Osteocyte (in vitro differentiated cells): ENCODE results near the gene KRT5. TPM values are rescaled to one million over a fixed set of nuclear protein-coding genes. Genes with fewer than 3 reads are reported as not detected.

Experiments used
- DNase-seq: peaks from one replicate; pipeline ENCODE4 v3.0.0; 2021; ENCODE audit warnings: mixed read lengths; ENCODE audit not compliant: unreplicated experiment; ENCODE audit errors: extremely low spot score
- H3K27ac Mint-ChIP-seq: one replicate; pipeline ENCODE4 v1.8.0; 2021; ENCODE audit warnings: mild to moderate bottlenecking, mixed read lengths; ENCODE audit not compliant: unreplicated experiment
- H3K27me3 Mint-ChIP-seq: one replicate; pipeline ENCODE4 v1.8.0; 2021; ENCODE audit warnings: mixed read lengths; ENCODE audit not compliant: unreplicated experiment
- H3K36me3 Mint-ChIP-seq: one replicate; pipeline ENCODE4 v1.8.0; 2021; ENCODE audit warnings: mixed read lengths; ENCODE audit not compliant: unreplicated experiment
- H3K4me1 Mint-ChIP-seq: one replicate; pipeline ENCODE4 v1.8.0; 2021; ENCODE audit warnings: mixed read lengths; ENCODE audit not compliant: unreplicated experiment
- H3K4me3 Mint-ChIP-seq: one replicate; pipeline ENCODE4 v1.8.0; 2021; ENCODE audit warnings: mild to moderate bottlenecking, moderate library complexity, mixed read lengths; ENCODE audit not compliant: unreplicated experiment
- H3K9me3 Mint-ChIP-seq: one replicate; pipeline ENCODE4 v1.8.0; 2021; ENCODE audit warnings: mixed read lengths; ENCODE audit not compliant: unreplicated experiment
- CTCF ChIP-seq: fragments of 200-600 bp; sonication (generic); IDR thresholded peaks from 2 replicates; pipeline ENCODE4 v1.5.0; 2021; ENCODE audit warnings: antibody characterized with exemption, mild to moderate bottlenecking, moderate library complexity
- total RNA-seq: library from RNA; stranded (reverse); gene quantifications from 2 replicates; pipeline ENCODE4 v1.2.1, GENCODE V29; 2021

The KRT5 gene
- total RNA-seq, 1 donor from 2014 or later = not detected

- no peak for DNase-seq
- Mint-ChIP-seq H3K36me3 (no peaks in the 10 kb centered on the region), H3K4me1 (peaks cover 7% of the 10 kb centered on the region), H3K9me3 (no peaks in the 10 kb centered on the region), H3K27me3 (peaks cover 18% of the 10 kb centered on the region), H3K27ac (no peak overlapping the region), H3K4me3 (no peak overlapping the region)
- TF ChIP-seq CTCF = no peak
Measured at GRCh38 chr12:52539083-52539820, 19.1 kb upstream of the KRT5 start.

- DNase-seq = no peak
- peaks cover 7% of the 10 kb centered on the region for H3K4me1 Mint-ChIP-seq
- H3K27ac Mint-ChIP-seq = no peak overlapping the region
- no peaks in the 10 kb centered on the region for H3K9me3 Mint-ChIP-seq
- no peak overlapping the region for H3K4me3 Mint-ChIP-seq
- TF ChIP-seq CTCF = no peak
- no peaks in the 10 kb centered on the region for H3K36me3 Mint-ChIP-seq
- peaks cover 15% of the 10 kb centered on the region for H3K27me3 Mint-ChIP-seq
Measured at GRCh38 chr12:52537101-52537500, 16.9 kb upstream of the KRT5 start.

GRCh38 chr12:52535574-52535973 is 15.4 kb upstream of the KRT5 start:
- no peak for DNase-seq
- H3K27ac Mint-ChIP-seq = no peak overlapping the region

GRCh38 chr12:52534482-52534881 is 14.3 kb upstream of the KRT5 start:
- Mint-ChIP-seq H3K4me1 (peaks cover 6% of the 10 kb centered on the region), H3K4me3 (no peak overlapping the region), H3K36me3 (no peaks in the 10 kb centered on the region), H3K27ac (no peak overlapping the region), H3K9me3 (no peaks in the 10 kb centered on the region), H3K27me3 (peaks cover 32% of the 10 kb centered on the region)
- DNase-seq = no peak
- no peak for TF ChIP-seq CTCF

More at GRCh38 chr12:52535574-52535973, 15.4 kb upstream of the KRT5 start:
- Mint-ChIP-seq H3K36me3 (no peaks in the 10 kb centered on the region), H3K4me3 (no peak overlapping the region), H3K9me3 (no peaks in the 10 kb centered on the region), H3K4me1 (peaks cover 7% of the 10 kb centered on the region), H3K27me3 (peaks cover 25% of the 10 kb centered on the region)
- no peak for TF ChIP-seq CTCF

- no peak overlapping the region for H3K4me3 Mint-ChIP-seq
- H3K27ac Mint-ChIP-seq = no peak overlapping the region
- H3K9me3 Mint-ChIP-seq = no peaks in the 10 kb centered on the region
- no peak for TF ChIP-seq CTCF
- no peaks in the 10 kb centered on the region for H3K36me3 Mint-ChIP-seq
- no peak for DNase-seq
- H3K27me3 Mint-ChIP-seq = peaks cover 32% of the 10 kb centered on the region
- peaks cover under 1% of the 10 kb centered on the region for H3K4me1 Mint-ChIP-seq
Measured at GRCh38 chr12:52533686-52534470, 13.7 kb upstream of the KRT5 start.
